ENCODE results near the gene SKI. TPM values are rescaled to one million over a fixed set of nuclear protein-coding genes. Genes with fewer than 3 reads are reported as not detected.
"Not testable (repeated sequence)": the region's sequence is repeated elsewhere in the genome, so short reads cannot be mapped to it uniquely, and the experiment has no call there.

Gene SKI
- total RNA-seq, 1 experiment from 2014 or later: 89.5 TPM

DNA sequence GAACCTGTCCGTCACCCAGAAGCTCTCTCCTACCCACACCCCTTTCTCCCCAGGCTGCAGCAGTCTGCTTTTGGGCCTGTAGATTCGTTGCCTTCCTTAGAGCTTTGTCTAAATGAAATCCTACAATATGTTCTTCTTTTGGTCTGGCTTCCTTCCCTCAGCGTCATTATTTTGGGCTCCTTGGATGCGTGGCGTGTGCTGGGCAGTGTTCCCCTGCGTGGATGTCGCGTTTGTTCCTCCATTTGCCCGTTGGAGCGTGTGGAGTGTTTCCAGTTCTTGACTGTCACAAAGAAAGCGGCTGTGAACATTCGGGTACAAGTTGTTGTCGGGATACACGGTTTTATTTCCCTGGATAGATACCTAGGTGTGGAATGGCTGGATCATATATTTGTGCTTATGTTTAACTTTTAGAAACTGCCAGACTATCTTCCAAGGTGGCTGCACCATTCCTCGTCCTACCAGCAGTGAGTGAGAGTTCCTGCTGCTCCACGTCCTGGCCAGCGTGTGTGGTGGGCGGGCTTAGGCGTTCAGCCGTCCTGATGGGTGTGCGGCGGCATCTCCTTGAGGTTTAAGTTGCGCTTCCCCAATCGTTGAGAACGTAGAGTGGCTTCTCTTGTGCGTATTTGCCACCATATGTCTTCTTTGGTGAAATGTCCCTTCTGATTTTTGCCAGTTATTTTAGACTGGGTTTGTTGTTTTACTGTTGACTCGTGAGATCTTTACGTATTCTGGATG lies 31.7 kb downstream of the SKI start:
- Histone ChIP-seq H2AFZ (ENCODE audit: low read length) (no peak overlapping the region), H3T11ph (ENCODE audit: low read length) (no peak overlapping the region), H3K4me2 (ENCODE audit: insufficient read depth, insufficient read length, low read length) (no peak overlapping the region), H3K18ac (ENCODE audit: insufficient read length, low read depth, low read length) (no peak overlapping the region), H3K23ac (ENCODE audit: insufficient read length, low read depth, low read length) (no peak overlapping the region), H3K9ac (ENCODE audit: extremely low read depth, insufficient read length, low read length) (no peak overlapping the region), H3K23me2 (ENCODE audit: insufficient read length, low read depth, low read length, poor library complexity, severe bottlenecking) (no peaks in the 10 kb centered on the region), H4K8ac (replicated peaks; ENCODE audit: insufficient read length, low read depth, low read length) (no peak overlapping the region), H2AK5ac (ENCODE audit: insufficient read length, low read length) (no peak overlapping the region), H2BK5ac (ENCODE audit: insufficient read length, low read length) (no peak overlapping the region), H4K91ac (ENCODE audit: insufficient read length, low read depth, low read length) (no peak overlapping the region), H2BK15ac (ENCODE audit: low read depth, low read length) (no peak overlapping the region), H4K20me1 (ENCODE audit: control insufficient read depth, insufficient read depth, insufficient read length) (peaks cover 3% of the 10 kb centered on the region), H3K79me1 (ENCODE audit: insufficient read depth, low read depth, low read length, poor library complexity, severe bottlenecking) (peaks cover 3% of the 10 kb centered on the region), H3K9me3 (ENCODE audit: control insufficient read depth, low read depth, low read length) (no peaks in the 10 kb centered on the region), H2BK120ac (ENCODE audit: low read depth, low read length, poor library complexity, severe bottlenecking) (no peak overlapping the region), H3K4ac (ENCODE audit: low read depth, low read length) (no peak overlapping the region), H2BK20ac (ENCODE audit: low read depth, low read length, poor library complexity, severe bottlenecking) (no peak overlapping the region), H3K27me3 (ENCODE audit: insufficient read depth, low read length) (no peaks in the 10 kb centered on the region), H3K4me1 (ENCODE audit: insufficient read depth, low read length) (no peaks in the 10 kb centered on the region), H3K27ac (ENCODE audit: insufficient read length, low read depth, low read length) (no peak overlapping the region), H3K56ac (ENCODE audit: insufficient read length, low read depth, low read length) (no peak overlapping the region), H3K79me2 (ENCODE audit: insufficient read depth, low read length) (peaks cover 66% of the 10 kb centered on the region; the same call in 1 of the 2 replicates), H3K14ac (ENCODE audit: insufficient read depth, low read length) (no peak overlapping the region), H2BK12ac (ENCODE audit: insufficient read length, low read depth, low read length) (no peak overlapping the region), H4K5ac (ENCODE audit: insufficient read length, low read depth, low read length) (no peak overlapping the region)
- TF ChIP-seq, protein P1, sequence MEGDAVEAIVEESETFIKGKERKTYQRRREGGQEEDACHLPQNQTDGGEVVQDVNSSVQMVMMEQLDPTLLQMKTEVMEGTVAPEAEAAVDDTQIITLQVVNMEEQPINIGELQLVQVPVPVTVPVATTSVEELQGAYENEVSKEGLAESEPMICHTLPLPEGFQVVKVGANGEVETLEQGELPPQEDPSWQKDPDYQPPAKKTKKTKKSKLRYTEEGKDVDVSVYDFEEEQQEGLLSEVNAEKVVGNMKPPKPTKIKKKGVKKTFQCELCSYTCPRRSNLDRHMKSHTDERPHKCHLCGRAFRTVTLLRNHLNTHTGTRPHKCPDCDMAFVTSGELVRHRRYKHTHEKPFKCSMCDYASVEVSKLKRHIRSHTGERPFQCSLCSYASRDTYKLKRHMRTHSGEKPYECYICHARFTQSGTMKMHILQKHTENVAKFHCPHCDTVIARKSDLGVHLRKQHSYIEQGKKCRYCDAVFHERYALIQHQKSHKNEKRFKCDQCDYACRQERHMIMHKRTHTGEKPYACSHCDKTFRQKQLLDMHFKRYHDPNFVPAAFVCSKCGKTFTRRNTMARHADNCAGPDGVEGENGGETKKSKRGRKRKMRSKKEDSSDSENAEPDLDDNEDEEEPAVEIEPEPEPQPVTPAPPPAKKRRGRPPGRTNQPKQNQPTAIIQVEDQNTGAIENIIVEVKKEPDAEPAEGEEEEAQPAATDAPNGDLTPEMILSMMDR (conservative IDR thresholded peaks at IDR 0.05): no peak
- Mint-ChIP-seq H3K27me3 (ENCODE audit: low read depth) (no peaks in the 10 kb centered on the region; the same call in 1 of the 2 replicates), H3K27ac (peak overlapping the region in 2 of 3 experiments; percentile 40 to 52; a peak in 2 of 7 replicates), H3K36me3 (ENCODE audit: insufficient read depth in 1 of 3, low read depth in 3 of 3) (no peaks in the 10 kb centered on the region; a peak in 1 of 7 replicates), H3K9me3 (no peaks in the 10 kb centered on the region), H3K4me3 (no peak overlapping the region), H3K4me1 (peaks cover 25 to 32% of the 10 kb centered on the region in 2 experiments)
- WGBS (ENCODE audit: extremely low coverage, insufficient read length, low lambda C conversion rate): no CpG with 5 or more reads among the region's 28 CpGs
- no peak for DNase-seq

DNA sequence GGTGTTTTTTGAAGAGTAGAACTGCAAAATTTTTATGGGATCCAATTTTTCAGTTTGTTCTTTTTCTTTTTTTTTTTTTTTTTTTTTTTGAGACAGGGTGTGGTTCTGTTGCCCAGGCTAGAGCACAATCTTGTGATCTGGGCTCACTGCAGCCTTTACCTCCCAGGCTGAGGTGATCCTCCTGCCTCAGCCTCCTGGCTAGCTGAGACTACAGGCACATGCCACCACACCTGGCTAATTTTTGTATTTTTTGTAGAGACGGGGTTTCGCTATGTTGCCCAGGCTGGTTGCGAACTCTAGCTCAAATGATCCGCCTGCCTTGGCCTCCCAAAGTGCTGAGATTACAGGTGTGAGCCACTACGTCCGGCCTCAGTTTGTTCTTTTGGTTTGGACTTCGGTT lies 32.4 kb downstream of the SKI start:
- H2BK12ac ChIP-seq (ENCODE audit: insufficient read length, low read depth, low read length); H3K18ac ChIP-seq (ENCODE audit: insufficient read length, low read depth, low read length); H2BK5ac ChIP-seq (ENCODE audit: insufficient read length, low read length); H3K36me3 Mint-ChIP-seq (ENCODE audit: insufficient read depth in 1 of 3, low read depth in 3 of 3); H2AFZ ChIP-seq (ENCODE audit: low read length); H3K9ac ChIP-seq (ENCODE audit: extremely low read depth, insufficient read length, low read length); H3K9me3 Mint-ChIP-seq; H4K91ac ChIP-seq (ENCODE audit: insufficient read length, low read depth, low read length); H4K8ac ChIP-seq (replicated peaks; ENCODE audit: insufficient read length, low read depth, low read length); H2BK120ac ChIP-seq (ENCODE audit: low read depth, low read length, poor library complexity, severe bottlenecking); H3K4me3 Mint-ChIP-seq; H4K5ac ChIP-seq (ENCODE audit: insufficient read length, low read depth, low read length); H3K23ac ChIP-seq (ENCODE audit: insufficient read length, low read depth, low read length); H2BK15ac ChIP-seq (ENCODE audit: low read depth, low read length); DNase-seq; H4K20me1 ChIP-seq (ENCODE audit: control insufficient read depth, insufficient read depth, insufficient read length); H3K56ac ChIP-seq (ENCODE audit: insufficient read length, low read depth, low read length); H3K9me3 ChIP-seq (ENCODE audit: control insufficient read depth, low read depth, low read length); H3K23me2 ChIP-seq (ENCODE audit: insufficient read length, low read depth, low read length, poor library complexity, severe bottlenecking); H3T11ph ChIP-seq (ENCODE audit: low read length); H3K4me2 ChIP-seq (ENCODE audit: insufficient read depth, insufficient read length, low read length); H3K4ac ChIP-seq (ENCODE audit: low read depth, low read length); H3K27me3 Mint-ChIP-seq (ENCODE audit: low read depth); H3K27ac ChIP-seq (ENCODE audit: insufficient read length, low read depth, low read length); H2BK20ac ChIP-seq (ENCODE audit: low read depth, low read length, poor library complexity, severe bottlenecking); H2AK5ac ChIP-seq (ENCODE audit: insufficient read length, low read length); H3K14ac ChIP-seq (ENCODE audit: insufficient read depth, low read length); H3K27me3 ChIP-seq (ENCODE audit: insufficient read depth, low read length); H3K79me1 ChIP-seq (ENCODE audit: insufficient read depth, low read depth, low read length, poor library complexity, severe bottlenecking); H3K4me1 ChIP-seq (ENCODE audit: insufficient read depth, low read length): not testable (repeated sequence)
- peaks cover 28 to 39% of the 10 kb centered on the region in 2 experiments for H3K4me1 Mint-ChIP-seq
- H3K79me2 ChIP-seq (ENCODE audit: insufficient read depth, low read length): peaks cover 64% of the 10 kb centered on the region; the same call in 1 of the 2 replicates
- no CpG with 5 or more reads among the region's 7 CpGs for WGBS (ENCODE audit: extremely low coverage, insufficient read length, low lambda C conversion rate)
- H3K27ac Mint-ChIP-seq: peak overlapping the region in 1 of 3 experiments; percentile 52; a peak in 1 of 7 replicates
